HG03139 (cell line): ENCODE results near the gene TMEM217.

ENCODE experiments used
- ATAC-seq: cut with Tn5 transposase; IDR thresholded peaks from one replicate; pipeline ENCODE4 v1.9.1; 2021; ENCODE audit not compliant: unreplicated experiment

Gene TMEM217

GRCh38 chr6:37170273-37171200, 87.4 kb downstream of the TMEM217 start:
- ATAC-seq, result peak; percentile 11

GRCh38 chr6:37169496-37170272, 88.3 kb downstream of the TMEM217 start, which contains the start of gene PIM1:
PIM1 (plus strand) TSS chr6:37170152; CDS start chr6:37170576, 424 bp downstream.
- peak; percentile 60 for ATAC-seq

- no peak for ATAC-seq
These were observed 89.0 kb downstream of the TMEM217 start for GRCh38 chr6:37168811-37169495.

GRCh38 chr6:37168163-37168758, 89.7 kb downstream of the TMEM217 start:
- no peak for ATAC-seq

GRCh38 chr6:37162740-37163139, 95.2 kb downstream of the TMEM217 start:
- no peak for ATAC-seq
